HG02623 (cell line): Measurements from ENCODE around the gene LANCL2.

Experiments
- ATAC-seq: cut with Tn5 transposase; IDR thresholded peaks from one replicate; pipeline ENCODE4 v1.9.1; 2021; ENCODE audit warnings: moderate library complexity; ENCODE audit not compliant: unreplicated experiment

LANCL2 gene

GRCh38 chr7:55361560-55361959 is 3.6 kb upstream of the LANCL2 start:
- no peak for ATAC-seq

DNA sequence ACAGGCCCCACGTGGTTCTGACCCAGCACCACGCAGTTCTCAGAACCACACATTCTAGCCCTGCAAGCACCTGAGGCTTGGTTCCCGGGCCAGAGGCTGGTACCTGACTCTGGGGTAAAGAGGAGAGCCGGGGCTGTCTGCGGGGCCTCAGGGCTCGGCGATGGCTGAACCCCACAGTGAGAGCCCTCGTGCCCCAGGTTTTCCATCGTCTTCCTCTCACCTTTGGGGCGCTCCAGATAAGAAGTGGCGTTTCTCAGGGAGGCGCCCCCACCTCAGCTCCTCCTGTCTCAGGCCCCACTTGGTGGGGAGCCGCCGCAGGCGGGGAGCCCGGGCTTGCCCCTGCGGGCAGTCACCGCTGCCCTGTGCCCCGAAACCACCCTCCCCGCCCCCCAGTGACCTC is 2.2 kb upstream of the LANCL2 start:
- ATAC-seq, result no peak

- ATAC-seq, result no peak
Measured at GRCh38 chr7:55363386-55364170, 1.6 kb upstream of the LANCL2 start.

DNA sequence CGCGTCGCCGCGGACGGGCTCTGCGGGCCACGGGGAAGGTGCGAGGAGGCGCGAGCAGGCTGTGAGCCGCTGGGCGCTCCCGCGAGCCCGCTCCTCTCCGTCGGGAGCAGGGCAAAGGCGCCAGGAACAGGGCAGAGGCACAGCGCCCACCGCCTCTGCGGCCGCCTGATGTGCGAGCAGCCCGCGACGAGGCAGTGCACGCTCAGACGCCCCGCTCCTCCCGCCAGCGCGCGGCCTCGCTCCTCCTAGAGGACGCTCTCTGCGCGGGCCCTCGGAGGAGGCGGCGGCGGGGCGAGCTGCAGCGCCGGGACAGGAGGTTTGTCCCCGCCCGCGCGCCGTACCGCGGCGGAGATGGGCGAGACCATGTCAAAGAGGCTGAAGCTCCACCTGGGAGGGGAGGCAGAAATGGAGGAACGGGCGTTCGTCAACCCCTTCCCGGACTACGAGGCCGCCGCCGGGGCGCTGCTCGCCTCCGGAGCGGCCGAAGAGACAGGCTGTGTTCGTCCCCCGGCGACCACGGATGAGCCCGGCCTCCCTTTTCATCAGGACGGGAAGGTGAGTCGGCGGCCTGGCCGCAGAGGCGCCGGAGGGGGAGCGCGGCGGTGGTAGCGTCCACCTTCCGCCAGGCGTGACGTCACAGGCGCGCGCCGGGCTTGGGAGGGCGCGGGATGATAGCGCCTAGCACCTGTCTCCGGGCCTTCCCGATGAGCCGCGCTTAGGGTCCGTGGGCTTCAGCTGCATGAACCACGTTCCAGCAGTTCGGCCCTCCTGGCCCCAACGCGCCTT is 731 bp downstream of the LANCL2 start:
- ATAC-seq, result peak; percentile 82

- peak; percentile 15 for ATAC-seq
Measured at GRCh38 chr7:55366461-55367070, 1.4 kb downstream of the LANCL2 start.

- ATAC-seq, result no peak
Measured at GRCh38 chr7:55367283-55367840, 2.2 kb downstream of the LANCL2 start.

- ATAC-seq, result no peak
Measured at GRCh38 chr7:55369427-55370400, 4.6 kb downstream of the LANCL2 start.

GRCh38 chr7:55374213-55374612 is 9.1 kb downstream of the LANCL2 start:
- ATAC-seq, result no peak

DNA sequence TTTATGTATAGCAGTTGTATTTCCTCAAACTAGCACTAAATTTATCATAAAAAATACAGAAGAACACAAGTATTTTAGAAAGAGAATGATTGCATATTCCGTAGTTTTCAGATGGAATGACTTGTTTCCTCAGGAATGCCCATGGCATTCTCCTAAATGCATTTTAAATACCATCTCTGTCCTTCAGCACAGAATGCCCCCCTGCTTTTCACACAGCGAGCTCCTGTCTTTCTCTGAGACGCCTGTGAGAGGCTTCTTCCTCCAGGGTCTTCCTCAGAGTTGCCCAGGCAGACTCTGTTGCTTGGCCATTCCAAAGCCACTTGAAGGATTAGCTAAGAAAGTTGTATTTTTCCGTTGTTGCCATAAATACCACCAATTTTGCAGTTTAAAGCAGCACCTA is 10.1 kb downstream of the LANCL2 start:
- no peak for ATAC-seq

DNA sequence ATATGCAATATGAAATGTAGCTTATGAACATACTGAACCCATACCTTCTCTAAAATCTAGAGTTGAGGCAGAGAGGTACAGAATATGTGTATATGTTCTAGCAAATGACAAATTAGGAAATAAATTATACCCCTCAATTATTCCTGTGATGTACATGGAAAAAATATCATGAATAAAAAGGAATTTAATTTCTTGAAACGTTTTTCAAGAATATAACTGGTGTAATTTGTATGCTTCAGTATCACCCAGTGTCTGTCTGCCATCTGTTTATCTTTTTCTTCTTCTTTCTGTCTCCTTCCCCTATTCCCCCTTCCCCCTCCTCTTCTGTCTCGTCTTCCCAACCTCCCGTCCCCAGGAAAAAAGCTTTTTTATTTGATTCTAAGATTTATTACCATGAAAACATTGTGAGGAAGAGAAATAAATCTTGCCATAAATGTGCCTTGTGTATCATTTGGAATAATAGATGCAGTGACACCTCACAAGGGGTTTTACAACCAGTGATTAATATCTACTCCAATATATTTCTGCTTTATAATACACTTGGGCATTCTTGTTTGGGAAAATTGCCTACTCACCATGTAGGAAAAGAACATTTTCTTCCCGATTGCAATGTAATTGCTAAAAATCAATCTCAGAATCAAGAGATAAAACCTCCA is 12.2 kb downstream of the LANCL2 start:
- no peak for ATAC-seq

DNA sequence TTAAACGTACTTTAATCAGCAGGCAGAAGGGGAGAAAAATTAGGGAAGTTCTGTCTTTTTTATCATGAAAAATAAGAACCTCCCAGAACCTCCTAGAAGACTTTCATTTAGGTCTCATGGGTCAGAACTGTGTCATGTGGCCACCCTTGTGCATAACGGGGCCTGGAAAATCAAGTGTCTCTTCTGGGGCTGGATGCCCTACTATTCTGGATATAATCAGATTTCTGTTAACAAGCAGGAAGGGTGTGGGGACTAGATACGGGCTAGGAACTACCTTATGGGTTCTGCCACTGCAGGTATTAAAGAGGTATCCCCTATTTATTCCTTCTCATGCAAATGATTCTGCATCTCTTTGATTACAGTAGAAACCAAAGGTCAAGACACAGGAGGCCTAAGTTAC is 14.1 kb downstream of the LANCL2 start:
- no peak for ATAC-seq

DNA sequence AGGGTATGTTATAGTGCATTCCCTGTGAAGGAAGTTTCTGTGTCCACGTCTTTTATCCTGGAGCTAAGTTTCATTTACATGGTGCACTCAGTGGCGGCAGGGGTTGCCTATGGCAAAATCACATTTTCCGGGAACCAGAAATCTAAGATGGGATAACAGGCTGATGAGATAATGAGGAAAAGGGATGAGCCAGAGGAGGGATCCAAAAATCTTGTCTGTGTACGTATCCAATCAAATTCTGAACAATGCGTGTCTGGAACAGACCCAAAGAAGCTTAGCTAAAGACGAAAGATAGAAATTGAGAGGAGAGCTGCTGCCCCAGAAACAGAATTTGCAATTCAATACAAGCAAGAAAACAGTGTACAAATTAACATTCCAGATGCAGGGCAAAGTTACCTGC is 16.1 kb downstream of the LANCL2 start:
- no peak for ATAC-seq

DNA sequence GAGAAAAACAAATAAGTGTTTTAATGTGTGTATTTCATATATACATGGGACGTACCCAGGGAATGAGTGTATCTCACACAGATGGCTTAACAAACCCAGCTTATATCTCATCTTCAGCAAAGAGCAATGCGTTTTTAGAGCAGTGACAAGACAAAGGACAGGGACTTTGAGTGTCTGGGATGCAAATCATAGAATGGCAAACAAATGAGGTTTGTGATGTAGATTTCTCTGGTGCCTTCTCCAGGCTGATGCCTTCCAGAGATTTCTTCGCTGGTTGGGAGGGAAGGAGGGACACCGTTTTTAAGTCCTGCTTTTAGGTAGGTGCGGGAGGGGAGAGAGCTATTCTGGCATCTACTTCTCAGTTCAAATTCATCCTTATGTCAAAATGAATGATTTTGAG is 16.6 kb downstream of the LANCL2 start:
- no peak for ATAC-seq

DNA sequence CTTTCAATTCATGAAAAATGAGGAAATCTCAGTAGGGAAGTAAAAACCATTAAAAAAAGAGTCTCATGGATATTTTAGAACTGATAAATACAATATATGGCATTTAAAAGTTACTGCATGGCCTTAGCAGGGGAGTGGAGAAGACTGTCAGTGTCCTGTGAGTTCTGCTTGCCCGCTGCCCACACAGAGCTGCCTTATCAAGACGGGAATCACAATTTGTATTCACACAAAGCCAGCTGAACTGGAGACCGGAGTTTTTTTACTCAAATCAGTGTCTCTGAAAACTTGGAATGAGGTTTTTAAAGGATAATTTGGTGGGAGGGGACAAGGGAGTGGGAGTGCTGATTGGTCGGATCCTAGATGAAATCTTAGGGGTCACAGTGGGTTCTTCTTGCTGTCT is 17.1 kb downstream of the LANCL2 start:
- ATAC-seq, result no peak

DNA sequence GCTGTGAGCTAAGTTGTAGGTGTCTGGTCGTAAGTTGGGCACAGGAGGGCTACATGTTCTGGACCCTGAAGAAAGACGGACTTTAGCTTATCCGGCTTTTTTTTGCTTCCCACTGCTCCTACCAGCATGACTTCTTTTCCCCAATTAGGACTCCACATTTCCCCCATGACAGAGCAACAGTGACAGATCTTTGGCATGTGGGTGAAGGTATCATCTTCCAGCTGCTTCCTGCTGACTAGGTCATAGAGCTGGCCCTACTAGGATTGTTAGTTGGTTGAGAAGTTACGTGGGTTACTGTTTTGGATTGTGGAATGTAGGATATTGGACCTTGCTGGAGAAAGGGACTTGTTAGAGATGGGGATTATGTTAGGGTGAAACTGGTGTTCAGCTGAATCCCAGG is 21.4 kb downstream of the LANCL2 start:
- ATAC-seq, result no peak

DNA sequence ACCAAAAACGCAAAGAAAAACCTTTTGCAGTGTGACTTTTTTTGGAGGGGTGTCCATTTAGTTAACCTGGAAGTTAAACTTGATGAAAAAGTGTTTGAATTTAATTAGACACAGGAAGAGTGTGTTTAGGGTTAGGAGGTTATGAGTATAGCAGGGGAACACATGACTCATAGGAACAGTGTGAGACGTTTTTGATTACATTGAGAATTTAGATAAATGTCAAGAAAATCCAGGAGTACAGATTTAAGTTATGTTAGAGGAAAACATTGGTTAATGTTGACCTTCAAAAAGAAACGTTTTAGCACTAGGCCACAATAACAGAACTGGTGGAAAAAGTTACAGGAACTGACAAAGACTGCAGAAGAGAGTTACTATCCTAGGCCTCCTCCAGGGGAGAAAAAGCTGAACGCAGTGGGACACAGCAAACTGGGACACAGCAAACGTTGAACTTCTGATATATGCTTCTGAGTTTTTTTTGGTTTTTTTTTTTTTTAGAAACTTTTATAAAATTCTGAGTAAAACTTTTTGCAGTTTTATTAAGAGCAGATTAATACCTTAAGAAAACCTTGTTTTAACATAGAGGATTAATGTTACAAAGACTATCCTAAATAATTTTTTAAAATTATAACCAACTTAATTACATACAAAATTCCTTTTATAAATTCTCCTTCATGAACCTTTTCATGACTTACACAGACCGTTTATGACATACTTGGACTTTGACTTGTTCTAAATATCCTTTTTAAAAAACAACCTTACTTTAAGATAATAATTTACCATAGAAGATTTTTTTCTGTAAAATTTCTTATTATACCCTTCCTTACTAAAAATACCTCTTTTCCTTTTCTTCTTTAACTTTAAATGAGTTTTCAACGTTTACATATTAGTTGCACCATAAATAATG is 22.2 kb downstream of the LANCL2 start:
- no peak for ATAC-seq

DNA sequence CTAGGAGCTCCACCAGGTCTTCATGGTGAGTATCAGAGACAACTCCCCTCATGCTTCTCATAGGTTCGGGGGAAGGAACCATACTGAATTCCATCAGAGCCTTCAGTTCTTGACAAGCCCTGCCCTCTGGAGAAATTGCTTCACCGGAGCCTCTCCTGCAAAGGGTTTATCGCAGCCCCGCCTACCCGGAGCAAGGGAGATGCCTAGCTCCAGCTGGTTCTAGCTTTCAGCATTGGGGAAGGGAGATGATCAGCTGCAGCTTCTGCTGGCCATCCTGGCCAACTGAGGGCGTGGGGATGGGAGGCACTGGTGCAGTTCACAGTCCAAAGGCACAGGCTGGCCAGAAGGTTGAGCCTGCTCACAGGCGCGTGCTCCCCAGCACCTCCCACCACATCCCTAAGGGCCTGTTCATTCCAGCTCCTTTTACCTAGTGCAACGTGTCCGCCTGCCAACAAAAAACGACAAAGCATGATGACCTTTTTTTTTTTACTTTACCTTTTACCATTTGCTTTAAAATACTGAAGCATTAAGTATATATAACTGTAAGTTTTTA is 31.2 kb downstream of the LANCL2 start:
- no peak for ATAC-seq

- ATAC-seq, result no peak
Measured at GRCh38 chr7:55397617-55398016, 32.5 kb downstream of the LANCL2 start.

DNA sequence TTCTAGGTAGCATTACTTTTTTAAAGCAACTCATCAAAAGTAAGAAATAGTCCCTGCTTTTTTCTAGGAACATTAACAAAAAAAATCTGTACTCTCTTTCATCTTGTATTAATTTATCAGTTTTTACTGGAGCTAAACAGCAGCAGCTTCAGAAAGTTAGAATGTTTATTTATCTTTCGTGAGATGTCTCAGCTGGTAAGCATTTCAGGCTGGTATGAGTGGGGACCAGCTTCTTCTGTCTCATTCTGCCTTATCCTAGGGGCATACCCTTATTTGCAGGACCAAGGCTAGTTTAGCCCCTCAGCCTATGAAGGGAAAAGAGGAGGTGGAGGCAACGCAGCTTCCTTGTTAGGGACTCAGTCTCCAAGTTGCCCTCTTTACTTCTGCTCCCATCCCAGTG is 35.1 kb downstream of the LANCL2 start:
- ATAC-seq, result no peak
